Endothelial cell (in vitro differentiated cells): ENCODE results near the gene TNFSF12. TPM values are rescaled to one million over a fixed set of nuclear protein-coding genes. Genes with fewer than 3 reads are reported as not detected.
A peak's percentile ranks its signal among the peaks of the same experiment; 100 is the strongest.

Source experiments
- DNase-seq: peaks from one replicate; pipeline ENCODE4 v3.0.0; 2021; ENCODE audit warnings: low spot score
- H3K27ac Mint-ChIP-seq: one replicate; pipeline ENCODE4 v1.8.0; 2021; ENCODE audit warnings: mixed read lengths, inconsistent platforms; ENCODE audit not compliant: unreplicated experiment
- H3K27me3 Mint-ChIP-seq: one replicate; pipeline ENCODE4 v1.8.0; 2021; ENCODE audit warnings: mild to moderate bottlenecking, moderate library complexity, mixed read lengths, inconsistent platforms; ENCODE audit not compliant: unreplicated experiment
- H3K36me3 Mint-ChIP-seq: one replicate; pipeline ENCODE4 v1.8.0; 2021; ENCODE audit warnings: mild to moderate bottlenecking, low read depth, mixed read lengths, inconsistent platforms; ENCODE audit not compliant: unreplicated experiment
- H3K4me1 Mint-ChIP-seq: one replicate; pipeline ENCODE4 v1.8.0; 2021; ENCODE audit warnings: mild to moderate bottlenecking, mixed read lengths, inconsistent platforms; ENCODE audit not compliant: unreplicated experiment
- H3K4me3 Mint-ChIP-seq: one replicate; pipeline ENCODE4 v1.8.0; 2021; ENCODE audit warnings: mild to moderate bottlenecking, mixed read lengths, inconsistent platforms; ENCODE audit not compliant: unreplicated experiment
- H3K9me3 Mint-ChIP-seq: one replicate; pipeline ENCODE4 v1.8.0; 2021; ENCODE audit warnings: mixed read lengths, inconsistent platforms; ENCODE audit not compliant: unreplicated experiment
- total RNA-seq: library from RNA; stranded (reverse); fragmentation: NEBNext Ultra II Directional; extraction: Animal tissue kit (Norgen Biotek cat#: 25700); gene quantifications from one replicate; pipeline ENCODE4 v1.2.1, GENCODE V29; 2021; ENCODE audit not compliant: unreplicated experiment
- TF ChIP-seq, protein P1 (sequence below): fragments of 200-600 bp; sonication (generic); IDR thresholded peaks from one replicate; pipeline ENCODE4 v1.5.0; 2021; ENCODE audit warnings: antibody characterized with exemption; ENCODE audit not compliant: unreplicated experiment

TNFSF12 gene
- total RNA-seq, 1 donor from 2014 or later = 16.3 TPM

DNA sequence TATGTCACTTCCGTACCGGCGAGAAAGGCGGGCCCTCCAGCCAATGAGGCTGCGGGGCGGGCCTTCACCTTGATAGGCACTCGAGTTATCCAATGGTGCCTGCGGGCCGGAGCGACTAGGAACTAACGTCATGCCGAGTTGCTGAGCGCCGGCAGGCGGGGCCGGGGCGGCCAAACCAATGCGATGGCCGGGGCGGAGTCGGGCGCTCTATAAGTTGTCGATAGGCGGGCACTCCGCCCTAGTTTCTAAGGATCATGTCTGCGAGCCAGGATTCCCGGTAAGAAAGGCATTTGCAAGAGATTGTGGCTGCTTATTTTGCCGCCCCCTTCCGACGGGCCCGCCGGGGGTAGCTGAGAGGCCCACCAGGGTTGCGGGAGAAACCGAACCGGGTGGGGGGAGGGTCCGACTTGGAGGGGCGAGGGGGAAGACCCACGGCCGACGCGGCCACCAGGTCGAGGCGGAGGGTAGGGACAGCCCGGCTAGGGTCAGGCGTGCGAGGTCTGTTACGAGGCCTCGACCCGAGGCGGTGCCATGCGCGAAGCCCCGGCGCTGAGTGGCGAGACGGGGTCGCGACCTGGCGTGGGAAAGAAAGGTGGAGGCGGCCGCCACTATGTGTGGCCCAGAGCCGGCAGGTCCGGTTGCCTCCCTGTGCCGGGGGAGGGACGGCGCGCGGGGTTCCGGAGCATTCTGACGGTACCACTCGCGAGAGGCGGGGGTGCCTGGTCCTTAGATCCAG, 23.9 kb downstream of the TNFSF12 start:
- peaks cover 10% of the 10 kb centered on the region for H3K27me3 Mint-ChIP-seq
- peak overlapping the region; percentile 98 for H3K4me3 Mint-ChIP-seq
- peaks cover 50% of the 10 kb centered on the region for H3K4me1 Mint-ChIP-seq
- H3K9me3 Mint-ChIP-seq = no peaks in the 10 kb centered on the region
- TF ChIP-seq, protein P1, sequence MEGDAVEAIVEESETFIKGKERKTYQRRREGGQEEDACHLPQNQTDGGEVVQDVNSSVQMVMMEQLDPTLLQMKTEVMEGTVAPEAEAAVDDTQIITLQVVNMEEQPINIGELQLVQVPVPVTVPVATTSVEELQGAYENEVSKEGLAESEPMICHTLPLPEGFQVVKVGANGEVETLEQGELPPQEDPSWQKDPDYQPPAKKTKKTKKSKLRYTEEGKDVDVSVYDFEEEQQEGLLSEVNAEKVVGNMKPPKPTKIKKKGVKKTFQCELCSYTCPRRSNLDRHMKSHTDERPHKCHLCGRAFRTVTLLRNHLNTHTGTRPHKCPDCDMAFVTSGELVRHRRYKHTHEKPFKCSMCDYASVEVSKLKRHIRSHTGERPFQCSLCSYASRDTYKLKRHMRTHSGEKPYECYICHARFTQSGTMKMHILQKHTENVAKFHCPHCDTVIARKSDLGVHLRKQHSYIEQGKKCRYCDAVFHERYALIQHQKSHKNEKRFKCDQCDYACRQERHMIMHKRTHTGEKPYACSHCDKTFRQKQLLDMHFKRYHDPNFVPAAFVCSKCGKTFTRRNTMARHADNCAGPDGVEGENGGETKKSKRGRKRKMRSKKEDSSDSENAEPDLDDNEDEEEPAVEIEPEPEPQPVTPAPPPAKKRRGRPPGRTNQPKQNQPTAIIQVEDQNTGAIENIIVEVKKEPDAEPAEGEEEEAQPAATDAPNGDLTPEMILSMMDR = no peak
- peaks cover 73% of the 10 kb centered on the region for H3K36me3 Mint-ChIP-seq
- H3K27ac Mint-ChIP-seq = peak overlapping the region; percentile 99
- DNase-seq = peak; percentile 100

DNA sequence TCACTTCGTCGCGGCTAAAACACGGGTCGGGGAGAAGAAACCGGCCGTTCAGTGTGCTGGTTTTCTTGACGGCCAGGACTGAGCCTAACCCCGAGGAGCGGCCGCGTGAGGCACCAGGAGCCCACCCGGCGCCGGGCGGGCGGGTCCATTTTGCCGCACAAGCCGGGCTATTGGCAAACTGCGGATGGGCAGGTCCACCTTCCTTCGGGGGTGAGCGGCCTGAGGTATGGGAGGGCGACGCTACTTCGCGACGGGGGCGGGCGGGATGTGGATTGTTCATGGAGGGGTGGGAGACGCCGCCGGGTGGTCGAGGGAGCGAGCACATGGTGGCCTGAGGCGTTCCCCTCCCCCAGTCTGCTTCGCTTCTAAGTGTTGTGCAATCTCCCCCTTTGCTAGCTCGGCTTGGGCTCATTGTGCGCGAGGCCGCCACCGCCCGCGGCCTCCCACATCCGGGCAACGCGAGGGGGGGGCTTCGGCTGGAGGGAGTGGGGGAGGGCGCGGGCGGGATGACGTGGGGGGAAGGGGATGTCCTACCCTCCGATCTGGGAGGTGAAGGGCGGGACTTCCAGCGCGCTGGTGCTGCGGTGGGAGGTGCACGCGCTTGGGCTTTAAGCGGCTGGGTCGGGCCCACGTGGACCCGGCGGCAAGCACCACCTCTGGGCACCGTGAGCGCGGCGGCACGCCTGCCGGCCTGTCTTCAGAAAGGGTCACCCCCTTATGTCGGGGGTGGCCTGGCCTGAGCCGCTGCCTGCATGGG, 24.6 kb downstream of the TNFSF12 start:
- peaks cover 10% of the 10 kb centered on the region for H3K27me3 Mint-ChIP-seq
- TF ChIP-seq, protein P1 = no peak
- peak overlapping the region; percentile 98 for H3K4me3 Mint-ChIP-seq
- H3K9me3 Mint-ChIP-seq = no peaks in the 10 kb centered on the region
- H3K27ac Mint-ChIP-seq = peak overlapping the region; percentile 98
- H3K4me1 Mint-ChIP-seq = peaks cover 56% of the 10 kb centered on the region
- H3K36me3 Mint-ChIP-seq = peaks cover 78% of the 10 kb centered on the region
- DNase-seq = peak; percentile 90

DNA sequence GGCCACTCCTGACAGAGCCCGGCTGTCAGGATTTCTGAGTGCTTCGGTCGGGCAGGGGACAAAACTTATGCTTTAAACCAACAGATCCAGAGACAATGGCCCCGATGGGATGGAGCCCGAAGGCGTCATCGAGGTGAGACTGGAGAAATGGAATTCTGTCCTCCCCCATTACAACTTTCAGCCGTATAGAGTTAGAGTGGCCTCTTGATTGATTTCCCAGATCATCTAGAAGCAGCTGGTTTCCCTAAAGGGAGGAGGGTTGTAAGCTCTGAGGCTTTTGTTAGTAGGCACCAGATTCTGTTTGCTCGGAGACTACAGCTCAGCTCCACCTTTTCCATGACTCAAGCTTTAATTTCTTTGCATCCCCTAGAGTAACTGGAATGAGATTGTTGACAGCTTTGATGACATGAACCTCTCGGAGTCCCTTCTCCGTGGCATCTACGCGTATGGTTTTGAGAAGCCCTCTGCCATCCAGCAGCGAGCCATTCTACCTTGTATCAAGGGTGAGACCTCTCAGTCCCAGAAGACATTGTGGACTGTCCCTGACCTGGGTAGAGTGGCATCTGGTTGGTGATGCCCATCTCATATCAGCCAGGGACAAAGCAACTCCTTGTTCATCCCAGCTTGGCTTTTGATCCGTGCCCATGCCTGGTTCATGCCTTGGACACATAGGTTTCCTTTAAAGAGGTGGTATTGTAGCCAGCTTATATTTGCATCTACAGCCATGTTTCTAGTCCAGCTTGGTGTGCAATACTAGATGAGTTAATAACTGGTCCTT, 25.5 kb downstream of the TNFSF12 start:
- peaks cover 11% of the 10 kb centered on the region for H3K27me3 Mint-ChIP-seq
- peak overlapping the region; percentile 98 for H3K4me3 Mint-ChIP-seq
- no peaks in the 10 kb centered on the region for H3K9me3 Mint-ChIP-seq
- peaks cover 79% of the 10 kb centered on the region for H3K36me3 Mint-ChIP-seq
- TF ChIP-seq, protein P1 = no peak
- peaks cover 62% of the 10 kb centered on the region for H3K4me1 Mint-ChIP-seq
- peak overlapping the region; percentile 78 for H3K27ac Mint-ChIP-seq
- DNase-seq = no peak

DNA sequence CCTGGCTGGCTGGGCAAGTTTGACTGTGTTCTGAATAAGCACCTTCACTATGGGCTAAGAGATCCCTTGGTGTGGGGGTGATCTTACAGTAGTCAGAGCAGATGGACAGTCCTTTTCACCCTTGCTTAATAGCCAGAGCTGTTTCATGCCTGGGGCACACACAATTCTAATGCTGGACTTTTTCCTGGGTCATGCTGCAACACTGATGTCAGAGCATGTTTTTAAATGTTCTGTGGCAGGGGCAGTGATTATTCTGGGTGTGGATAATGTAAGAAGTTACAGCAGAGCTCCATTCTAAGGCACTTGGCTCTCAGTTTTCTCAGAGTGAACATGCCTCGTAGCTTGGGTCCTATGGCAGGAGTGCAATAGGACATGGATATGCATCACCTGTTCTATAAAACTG, 26.6 kb downstream of the TNFSF12 start:
- Mint-ChIP-seq H3K27me3 (peaks cover 14% of the 10 kb centered on the region), H3K36me3 (peaks cover 76% of the 10 kb centered on the region), H3K4me3 (peak overlapping the region; percentile 98), H3K4me1 (peaks cover 70% of the 10 kb centered on the region), H3K27ac (peak overlapping the region; percentile 58), H3K9me3 (no peaks in the 10 kb centered on the region)
- no peak for DNase-seq
- TF ChIP-seq, protein P1 = no peak
